ENCODE results near the gene LRRC74B. TPM values are rescaled to one million over a fixed set of nuclear protein-coding genes. Genes with fewer than 3 reads are reported as not detected.
"Not testable (repeated sequence)": the region's sequence is repeated elsewhere in the genome, so short reads cannot be mapped to it uniquely, and the experiment has no call there.

Gene LRRC74B
- polyA plus RNA-seq, 2 of the 4 experiments (the other 2 are of a cell fraction): 0.08 to 0.10 TPM

DNA sequence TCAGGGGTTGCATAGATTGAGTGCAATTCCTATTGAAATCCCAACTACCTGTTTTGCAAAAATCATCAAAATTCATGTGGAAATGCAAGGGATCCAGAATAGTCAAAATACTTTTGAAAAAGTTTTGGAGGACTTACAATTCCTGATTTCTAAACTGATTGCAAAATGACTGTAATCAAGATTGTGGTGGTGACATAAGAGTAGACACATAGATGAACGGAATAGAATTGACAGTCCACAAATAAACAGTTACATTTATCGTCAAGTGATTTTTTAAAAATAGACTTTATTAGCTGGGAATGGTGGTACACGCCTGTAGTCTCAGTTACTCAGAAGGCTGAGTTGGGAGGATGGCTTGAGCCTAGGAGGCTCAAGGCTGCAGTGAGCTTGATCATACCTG, 10.8 kb upstream of the LRRC74B start:
- H3K27ac ChIP-seq: no peak overlapping the region; a peak in 1 of 6 replicates
- CTCF ChIA-PET: no interaction called here
- FAIRE-seq: no peak
- no peaks in the 10 kb centered on the region for H3K9me3 ChIP-seq
- H3K4me3 ChIP-seq: no peak overlapping the region
- POLR2A ChIA-PET: no interaction called here
- no peak for DNase-seq (ENCODE audit: low read depth in 1 of 2, low spot score in 1 of 2)
- TF ChIP-seq ZSCAN20 (CRISPR knock-in tag; IDR thresholded peaks at IDR 0.05): no peak
- no peak for TF ChIP-seq EHF (CRISPR knock-in tag; IDR thresholded peaks at IDR 0.05)
- no peak for TF ChIP-seq JUNB (IDR thresholded peaks at IDR 0.05)
- TF ChIP-seq RARB (CRISPR knock-in tag; IDR thresholded peaks at IDR 0.05): no peak
- no peak for TF ChIP-seq HDAC2 (IDR thresholded peaks at IDR 0.05)
- TF ChIP-seq SREBF2 (IDR thresholded peaks at IDR 0.05): no peak
- no peak overlapping the region for H3K4me2 ChIP-seq
- ATAC-seq: no peak
- WGBS (ENCODE audit: missing lambda C conversion rate): 80% methylated on average over 3 of the region's 3 CpGs
- H3K4me1 ChIP-seq: peaks cover 17% of the 10 kb centered on the region

DNA sequence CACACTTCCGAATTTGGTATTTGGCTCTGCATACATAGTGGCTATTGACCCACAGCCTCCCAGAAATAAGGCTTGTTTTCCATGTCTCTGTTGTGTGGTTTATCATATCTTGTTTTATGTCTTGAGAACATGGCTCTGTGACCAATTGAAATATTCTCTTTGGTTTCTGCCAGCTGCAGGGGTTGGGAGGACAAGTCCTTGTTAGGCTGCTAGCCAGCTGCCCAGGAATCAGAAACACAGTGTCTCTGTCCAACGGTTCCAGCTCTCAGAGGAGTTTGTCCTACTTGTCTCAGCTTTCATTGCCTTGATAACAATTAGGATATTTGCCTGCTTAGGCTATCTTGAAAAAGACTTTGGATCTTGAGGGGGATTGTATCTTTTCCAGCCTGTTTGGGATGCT, 7.3 kb upstream of the LRRC74B start:
- no peak overlapping the region for H3K4me3 ChIP-seq
- DNase-seq (ENCODE audit: low read depth in 1 of 2, low spot score in 1 of 2) (no peak), ATAC-seq (no peak), FAIRE-seq (no peak)
- peak overlapping the region; percentile 47; the same call in 2 of the 3 replicates for H3K4me2 ChIP-seq
- 46% methylated on average over 2 of the region's 2 CpGs for WGBS (ENCODE audit: missing lambda C conversion rate)
- CTCF ChIA-PET: interaction anchor here (0.6 to 1.8 kb wide), 5 partner anchors 9 to 153 kb away, joined by 3 to 7 read pairs (median 5); no protein-coding TSS in a partner anchor
- TF ChIP-seq ZSCAN20 (CRISPR knock-in tag; IDR thresholded peaks at IDR 0.05) (no peak), EHMT2 (IDR thresholded peaks at IDR 0.05; ENCODE audit: low read depth) (no peak), HOXB5 (CRISPR knock-in tag; IDR thresholded peaks at IDR 0.05) (no peak), ZNF302 (CRISPR knock-in tag; IDR thresholded peaks at IDR 0.05) (no peak), MYC (IDR thresholded peaks at IDR 0.05; ENCODE audit: borderline replicate concordance, low read length) (no peak), JUNB (IDR thresholded peaks at IDR 0.05) (no peak), NFE2L2 (conservative IDR thresholded peaks at IDR 0.05; ENCODE audit: low read length) (no peak), FOXS1 (CRISPR knock-in tag; IDR thresholded peaks at IDR 0.05) (no peak), POLR2AphosphoS2 (conservative IDR thresholded peaks at IDR 0.05; ENCODE audit: low read length) (no peak)
- TF ChIP-seq, protein P1, sequence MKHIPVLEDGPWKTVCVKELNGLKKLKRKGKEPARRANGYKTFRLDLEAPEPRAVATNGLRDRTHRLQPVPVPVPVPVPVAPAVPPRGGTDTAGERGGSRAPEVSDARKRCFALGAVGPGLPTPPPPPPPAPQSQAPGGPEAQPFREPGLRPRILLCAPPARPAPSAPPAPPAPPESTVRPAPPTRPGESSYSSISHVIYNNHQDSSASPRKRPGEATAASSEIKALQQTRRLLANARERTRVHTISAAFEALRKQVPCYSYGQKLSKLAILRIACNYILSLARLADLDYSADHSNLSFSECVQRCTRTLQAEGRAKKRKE (CRISPR knock-in tag; IDR thresholded peaks at IDR 0.05; ENCODE audit: low read depth): no peak
- TF ChIP-seq, protein P2, sequence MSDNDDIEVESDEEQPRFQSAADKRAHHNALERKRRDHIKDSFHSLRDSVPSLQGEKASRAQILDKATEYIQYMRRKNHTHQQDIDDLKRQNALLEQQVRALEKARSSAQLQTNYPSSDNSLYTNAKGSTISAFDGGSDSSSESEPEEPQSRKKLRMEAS (IDR thresholded peaks at IDR 0.05): no peak
- TF ChIP-seq, protein P3, sequence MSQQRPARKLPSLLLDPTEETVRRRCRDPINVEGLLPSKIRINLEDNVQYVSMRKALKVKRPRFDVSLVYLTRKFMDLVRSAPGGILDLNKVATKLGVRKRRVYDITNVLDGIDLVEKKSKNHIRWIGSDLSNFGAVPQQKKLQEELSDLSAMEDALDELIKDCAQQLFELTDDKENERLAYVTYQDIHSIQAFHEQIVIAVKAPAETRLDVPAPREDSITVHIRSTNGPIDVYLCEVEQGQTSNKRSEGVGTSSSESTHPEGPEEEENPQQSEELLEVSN (IDR thresholded peaks at IDR 0.05; ENCODE audit: borderline replicate concordance, low read depth): no peak
- POLR2A ChIA-PET: interaction anchor here (1.1 kb wide), 1 partner anchor 56 kb away, joined by 6 read pairs; the partner anchor contains the start of gene LZTR1
- H3K27ac ChIP-seq: peak overlapping the region; percentile 72 to 76; a peak in 5 of 6 replicates
- no peaks in the 10 kb centered on the region for H3K9me3 ChIP-seq
- peaks cover 18% of the 10 kb centered on the region for H3K4me1 ChIP-seq

DNA sequence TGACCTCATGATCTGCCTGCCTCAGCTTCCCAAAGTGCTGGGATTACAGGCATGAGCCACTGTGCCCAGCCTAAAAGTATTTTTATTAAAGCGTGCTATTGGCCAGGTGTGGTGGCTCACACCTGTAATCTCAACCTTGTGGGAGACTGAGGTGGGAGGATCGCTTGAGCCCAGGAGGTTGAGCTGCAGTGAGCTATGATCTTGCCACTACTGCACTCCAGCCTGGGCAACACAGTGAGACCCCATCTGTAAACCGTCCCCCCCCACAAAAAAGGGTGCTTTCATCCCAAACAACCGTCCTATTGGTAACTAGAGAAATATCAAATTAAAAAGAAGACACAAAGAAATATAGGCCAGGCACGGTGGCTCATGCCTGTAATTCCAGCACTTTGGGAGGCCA, 6.6 kb upstream of the LRRC74B start:
- FAIRE-seq; DNase-seq (ENCODE audit: low read depth in 1 of 2, low spot score in 1 of 2); POLR2A ChIA-PET; H3K4me2 ChIP-seq; ATAC-seq; H3K9me3 ChIP-seq; H3K4me3 ChIP-seq: not testable (repeated sequence)
- Histone ChIP-seq H3K4me1 (peaks cover 21% of the 10 kb centered on the region), H3K27ac (peak overlapping the region in 1 of 2 experiments; percentile 72; a peak in 2 of 6 replicates)
- CTCF ChIA-PET: interaction anchor here (1.5 to 1.8 kb wide), 2 partner anchors 63 to 154 kb away, joined by 5 read pairs; no protein-coding TSS in a partner anchor
- WGBS (ENCODE audit: missing lambda C conversion rate): 62% methylated on average over 5 of the region's 5 CpGs

DNA sequence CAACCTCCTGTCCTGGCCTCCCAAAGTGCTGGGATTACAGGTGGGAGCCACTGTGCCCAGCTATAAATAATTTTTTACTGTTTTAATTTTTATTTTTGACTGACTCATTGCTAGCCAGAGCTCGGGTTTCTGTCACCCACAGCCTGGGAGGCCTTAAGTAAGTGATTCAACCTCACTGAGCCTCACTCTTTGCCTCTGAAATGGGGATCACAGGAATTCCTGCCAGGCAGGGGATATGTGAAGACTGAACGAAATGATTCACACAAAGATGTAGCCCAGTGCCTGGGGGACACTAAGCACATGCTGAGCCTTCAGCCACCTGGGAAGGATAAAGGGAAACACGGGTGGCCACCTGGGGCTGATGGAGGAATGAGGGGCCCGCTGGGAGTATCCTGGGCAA, 3.8 kb upstream of the LRRC74B start:
- ATAC-seq (no peak), FAIRE-seq (no peak), DNase-seq (ENCODE audit: low read depth in 1 of 2, low spot score in 1 of 2) (no peak)
- POLR2A ChIA-PET: no interaction called here
- H3K4me1 ChIP-seq: peaks cover 29% of the 10 kb centered on the region
- no peaks in the 10 kb centered on the region for H3K9me3 ChIP-seq
- H3K4me3 ChIP-seq: no peak overlapping the region
- 60% methylated on average over 3 of the region's 4 CpGs for WGBS (ENCODE audit: missing lambda C conversion rate)
- H3K4me2 ChIP-seq: no peak overlapping the region
- CTCF ChIA-PET: interaction anchor here (1.1 kb wide), 1 partner anchor 61 kb away, joined by 3 read pairs; no protein-coding TSS in a partner anchor
- H3K27ac ChIP-seq: peak overlapping the region in 1 of 2 experiments; percentile 23; a peak in 3 of 6 replicates
- TF ChIP-seq HOXA7 (CRISPR knock-in tag; IDR thresholded peaks at IDR 0.05) (no peak), ZNF302 (CRISPR knock-in tag; IDR thresholded peaks at IDR 0.05) (no peak), CEBPB (IDR thresholded peaks at IDR 0.05) (no peak), EHF (CRISPR knock-in tag; IDR thresholded peaks at IDR 0.05) (no peak), NR3C1 (IDR thresholded peaks at IDR 0.05) (no peak), JUNB (IDR thresholded peaks at IDR 0.05) (no peak), RARB (CRISPR knock-in tag; IDR thresholded peaks at IDR 0.05) (no peak), CHD4 (IDR thresholded peaks at IDR 0.05; ENCODE audit: borderline replicate concordance) (no peak), POLR2AphosphoS2 (conservative IDR thresholded peaks at IDR 0.05; ENCODE audit: low read length) (no peak), ZC3H11A (IDR thresholded peaks at IDR 0.05) (no peak), CBX2 (IDR thresholded peaks at IDR 0.05; ENCODE audit: borderline replicate concordance, low read depth) (no peak), EHMT2 (IDR thresholded peaks at IDR 0.05; ENCODE audit: low read depth) (no peak)
- TF ChIP-seq, protein P4, sequence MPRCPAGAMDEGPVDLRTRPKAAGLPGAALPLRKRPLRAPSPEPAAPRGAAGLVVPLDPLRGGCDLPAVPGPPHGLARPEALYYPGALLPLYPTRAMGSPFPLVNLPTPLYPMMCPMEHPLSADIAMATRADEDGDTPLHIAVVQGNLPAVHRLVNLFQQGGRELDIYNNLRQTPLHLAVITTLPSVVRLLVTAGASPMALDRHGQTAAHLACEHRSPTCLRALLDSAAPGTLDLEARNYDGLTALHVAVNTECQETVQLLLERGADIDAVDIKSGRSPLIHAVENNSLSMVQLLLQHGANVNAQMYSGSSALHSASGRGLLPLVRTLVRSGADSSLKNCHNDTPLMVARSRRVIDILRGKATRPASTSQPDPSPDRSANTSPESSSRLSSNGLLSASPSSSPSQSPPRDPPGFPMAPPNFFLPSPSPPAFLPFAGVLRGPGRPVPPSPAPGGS (IDR thresholded peaks at IDR 0.05): no peak
- TF ChIP-seq, protein P1 (CRISPR knock-in tag; IDR thresholded peaks at IDR 0.05; ENCODE audit: low read depth): no peak
- TF ChIP-seq, protein P2 (IDR thresholded peaks at IDR 0.05): no peak
- TF ChIP-seq, protein P5, sequence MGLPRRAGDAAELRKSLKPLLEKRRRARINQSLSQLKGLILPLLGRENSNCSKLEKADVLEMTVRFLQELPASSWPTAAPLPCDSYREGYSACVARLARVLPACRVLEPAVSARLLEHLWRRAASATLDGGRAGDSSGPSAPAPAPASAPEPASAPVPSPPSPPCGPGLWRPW (IDR thresholded peaks at IDR 0.05): no peak
